GM18526 (cell line): ENCODE data around the gene IGF2BP3.

Experiments used
- POLR2A ChIP-seq: IDR thresholded peaks from 3 replicates; pipeline ENCODE4 v1.6.1; 2011; ENCODE audit not compliant: insufficient read length; ENCODE audit errors: extremely low read depth

IGF2BP3 gene

GRCh38 chr7:23343806-23344475, 126.3 kb downstream of the IGF2BP3 start:
- no peak for TF ChIP-seq POLR2A

DNA sequence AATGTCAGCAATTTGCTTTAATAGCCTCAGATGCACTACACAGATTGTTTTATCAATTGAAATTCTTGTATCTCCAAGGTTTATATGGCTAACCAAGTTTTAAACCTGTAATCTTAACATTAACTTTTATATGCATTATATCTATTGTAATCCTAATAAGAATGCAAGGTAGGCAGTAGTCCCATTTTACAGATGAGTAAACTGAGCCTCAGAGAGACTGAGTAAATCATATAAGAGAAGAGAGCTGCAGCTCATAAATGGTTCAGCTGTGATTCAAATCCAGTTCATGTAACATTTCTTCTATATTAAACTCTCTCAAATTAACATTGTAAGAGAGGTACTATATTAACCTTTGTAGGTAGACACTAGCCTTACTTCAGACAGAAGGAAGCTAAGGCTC, 127.2 kb downstream of the IGF2BP3 start:
- no peak for TF ChIP-seq POLR2A

- TF ChIP-seq POLR2A = no peak
Measured at GRCh38 chr7:23341846-23342598, 128.3 kb downstream of the IGF2BP3 start.

DNA sequence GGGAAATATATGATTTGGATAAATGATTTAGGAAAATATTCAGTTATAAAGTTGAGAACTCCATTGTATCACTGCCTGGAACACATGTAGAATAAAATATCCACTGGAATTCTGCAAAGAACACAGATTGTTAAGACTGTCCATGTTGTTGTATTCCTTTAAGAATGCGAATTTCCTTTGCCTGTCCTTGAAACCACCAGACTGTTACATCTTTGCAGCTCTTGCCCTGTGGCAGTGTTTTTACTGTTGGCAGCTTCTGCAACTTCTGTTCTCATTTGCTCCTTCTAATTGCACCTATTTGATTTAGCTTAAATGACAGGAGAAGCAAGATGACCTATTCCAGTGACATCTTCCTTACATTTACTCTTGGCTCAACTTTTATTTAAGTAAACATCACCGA, 131.4 kb downstream of the IGF2BP3 start:
- TF ChIP-seq POLR2A = no peak

- TF ChIP-seq POLR2A = no peak
Measured at GRCh38 chr7:23338439-23338838, 131.9 kb downstream of the IGF2BP3 start.

DNA sequence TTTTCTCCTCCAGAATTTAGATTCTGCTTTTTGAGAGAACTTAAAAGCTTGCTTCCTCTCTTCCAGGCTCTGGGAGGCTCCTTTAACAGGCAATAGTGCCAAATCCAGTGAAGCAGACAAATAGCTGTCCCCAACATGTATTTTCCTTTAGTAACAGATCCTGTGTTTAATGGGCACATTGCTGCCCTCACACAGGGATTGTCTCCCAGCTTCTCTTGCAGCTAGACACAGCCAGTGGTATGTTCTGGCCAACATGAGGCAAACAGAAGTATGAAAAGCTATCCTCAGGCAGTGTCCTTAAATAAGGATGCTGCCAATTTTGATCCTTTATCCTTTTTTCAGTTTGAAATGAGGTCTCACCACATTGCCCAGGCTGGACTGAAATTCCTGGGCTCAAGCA, 132.9 kb downstream of the IGF2BP3 start:
- TF ChIP-seq POLR2A = no peak

GRCh38 chr7:23336799-23337283, 133.4 kb downstream of the IGF2BP3 start:
- TF ChIP-seq POLR2A = no peak

- no peak for TF ChIP-seq POLR2A
Measured at GRCh38 chr7:23336086-23336485, 134.2 kb downstream of the IGF2BP3 start.

DNA sequence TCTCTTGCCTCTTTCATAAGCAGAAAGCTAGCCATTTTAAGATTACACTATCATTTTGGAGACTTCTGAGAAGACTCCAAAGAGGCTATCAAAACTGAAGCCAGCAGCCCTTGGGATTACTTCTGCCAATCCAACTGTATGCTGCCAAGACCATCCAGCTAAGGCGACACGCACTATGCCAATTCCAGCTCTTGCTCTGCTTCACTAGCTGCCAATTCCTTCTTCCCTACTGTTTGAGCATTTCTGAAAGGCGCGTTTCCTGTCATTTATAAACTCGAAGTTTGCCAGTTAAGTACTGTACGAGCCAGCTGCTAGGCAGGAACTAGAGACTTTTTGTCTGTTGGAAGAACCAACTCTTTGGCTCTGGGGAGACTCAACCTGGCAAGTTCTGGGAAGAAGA, 134.7 kb downstream of the IGF2BP3 start:
- no peak for TF ChIP-seq POLR2A

DNA sequence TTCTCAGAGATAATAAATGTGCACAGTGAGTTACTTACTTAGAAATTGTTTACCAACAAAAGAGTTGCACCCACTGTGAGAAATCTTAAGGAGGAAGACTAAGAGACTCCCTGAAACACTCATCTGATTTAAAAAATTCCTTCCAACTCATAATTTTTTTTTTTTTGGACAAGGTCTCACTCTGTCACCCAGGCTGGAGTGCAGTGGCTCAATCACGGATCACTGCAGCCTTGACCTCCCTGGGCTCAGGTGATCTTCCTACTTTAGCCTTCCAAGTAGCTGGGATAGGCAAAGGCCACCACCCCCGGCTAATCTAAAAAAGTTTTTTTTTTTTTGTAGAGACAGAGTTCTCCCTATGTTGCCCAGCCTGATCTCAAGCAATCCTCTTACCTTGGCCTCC, 135.2 kb downstream of the IGF2BP3 start:
- no peak for TF ChIP-seq POLR2A

GRCh38 chr7:23334482-23335056, 135.7 kb downstream of the IGF2BP3 start:
- TF ChIP-seq POLR2A = no peak

DNA sequence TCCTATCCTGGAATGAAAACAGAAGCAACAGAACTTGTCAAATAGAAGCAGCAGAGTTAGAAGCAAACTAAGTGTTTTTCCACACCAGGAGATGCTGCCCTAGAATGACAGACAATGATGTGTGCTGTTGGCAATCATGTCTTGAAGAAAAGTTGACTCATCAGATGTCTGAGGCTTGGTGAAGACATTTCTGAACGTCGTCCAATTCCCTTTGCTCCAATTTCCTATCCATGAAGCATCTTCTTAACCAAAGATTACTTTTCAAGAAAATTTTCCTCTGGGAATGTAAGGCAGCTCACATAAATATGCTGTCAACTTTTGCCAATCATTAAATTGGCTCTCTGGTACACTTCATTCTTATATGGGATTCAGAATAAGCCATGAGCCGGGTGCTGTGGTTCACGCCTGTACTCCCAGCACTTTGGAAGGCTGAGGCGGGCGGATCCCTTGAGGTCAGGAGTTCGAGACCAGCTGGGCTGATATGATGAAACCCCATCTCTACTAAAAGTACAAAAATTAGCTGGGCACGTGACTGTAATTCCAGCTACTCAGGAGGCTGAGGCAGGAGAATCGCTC, 136.5 kb downstream of the IGF2BP3 start:
- TF ChIP-seq POLR2A = no peak

GRCh38 chr7:23332910-23333612, 137.2 kb downstream of the IGF2BP3 start:
- no peak for TF ChIP-seq POLR2A

DNA sequence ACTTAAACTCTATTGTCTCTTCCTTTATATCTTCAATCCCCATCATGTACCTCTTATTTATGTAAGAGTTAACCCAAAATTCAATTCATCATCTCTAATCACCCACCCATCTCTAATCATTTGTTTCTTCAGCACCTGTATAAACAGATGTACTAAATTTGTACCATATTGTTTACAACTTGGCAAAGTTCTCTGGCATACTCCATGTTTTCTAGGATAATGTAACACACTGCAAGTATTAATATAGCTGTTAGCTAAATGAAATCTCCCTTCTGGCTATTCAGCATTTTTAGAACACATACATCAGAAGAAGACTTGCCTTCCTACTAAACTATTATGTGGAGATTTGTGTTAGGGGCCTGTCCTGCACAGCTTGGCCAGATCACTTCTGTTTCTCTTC, 138.1 kb downstream of the IGF2BP3 start:
- no peak for TF ChIP-seq POLR2A

DNA sequence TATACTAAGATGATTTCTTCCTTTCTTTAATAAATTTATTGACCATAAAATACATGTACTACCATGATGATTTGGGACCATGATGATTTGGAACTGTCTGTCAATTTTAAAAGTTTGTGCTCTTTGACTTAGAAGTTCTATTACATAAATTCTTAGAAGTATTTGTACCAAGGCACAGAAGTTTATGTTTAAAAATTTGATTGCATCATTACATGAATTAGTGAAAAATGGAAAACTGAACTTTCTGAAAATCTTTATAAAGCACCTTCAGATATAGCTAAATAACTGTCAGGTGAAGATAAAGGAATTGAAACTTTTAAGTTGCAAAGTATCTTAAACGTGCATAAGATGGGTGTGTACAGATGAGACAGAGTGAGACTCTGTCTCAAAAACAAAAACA, 139.2 kb downstream of the IGF2BP3 start:
- TF ChIP-seq POLR2A = no peak
